Choroid plexus epithelial cell (primary cell): ENCODE measurements around the gene VANGL1.

Experiments
- DNase-seq: peaks from one replicate; pipeline ENCODE4 v3.0.0-alpha.2; 2010; ENCODE audit warnings: low read depth
- H3K4me3 ChIP-seq: 2 replicates; pipeline ENCODE4 v1.5.1; 2011; ENCODE audit warnings: low read depth, mild to moderate bottlenecking, control low read depth, low read length, moderate library complexity
- CTCF ChIP-seq: conservative IDR thresholded peaks from 2 replicates; pipeline ENCODE4 v1.5.1; 2011; ENCODE audit warnings: low read depth, mild to moderate bottlenecking, control low read depth, inconsistent platforms, low read length, moderate library complexity

VANGL1 gene

GRCh38 chr1:115649964-115650363 lies 8.2 kb downstream of the VANGL1 start:
- no peak for TF ChIP-seq CTCF
- DNase-seq: peak; percentile 66
- no peak overlapping the region for H3K4me3 ChIP-seq

GRCh38 chr1:115650961-115651360 lies 9.2 kb downstream of the VANGL1 start:
- no peak for DNase-seq
- no peak for TF ChIP-seq CTCF
- H3K4me3 ChIP-seq: no peak overlapping the region

- no peak for DNase-seq
- no peak overlapping the region for H3K4me3 ChIP-seq
- no peak for TF ChIP-seq CTCF
Measured at GRCh38 chr1:115651391-115651790, 9.6 kb downstream of the VANGL1 start.

GRCh38 chr1:115652236-115652788 lies 10.5 kb downstream of the VANGL1 start:
- no peak overlapping the region for H3K4me3 ChIP-seq
- DNase-seq: no peak
- no peak for TF ChIP-seq CTCF

- H3K4me3 ChIP-seq: no peak overlapping the region
- no peak for DNase-seq
- no peak for TF ChIP-seq CTCF
Measured at GRCh38 chr1:115654125-115654524, 12.4 kb downstream of the VANGL1 start.

- no peak for TF ChIP-seq CTCF
- DNase-seq: no peak
- H3K4me3 ChIP-seq: no peak overlapping the region
Measured at GRCh38 chr1:115654663-115655305, 13.0 kb downstream of the VANGL1 start.

GRCh38 chr1:115655306-115655663 lies 13.5 kb downstream of the VANGL1 start:
- no peak for DNase-seq
- no peak for TF ChIP-seq CTCF
- H3K4me3 ChIP-seq: no peak overlapping the region
